Measurements from ENCODE around the gene CAPN5.

- TF ChIP-seq CTCF (conservative IDR thresholded peaks at IDR 0.05; ENCODE audit: low read length), result no peak
- no peak for TF ChIP-seq EZH2phosphoT487 (IDR thresholded peaks at IDR 0.05; ENCODE audit: borderline replicate concordance)
Measured at GRCh38 chr11:77120571-77120970, 53.8 kb downstream of the CAPN5 start.
